BE2C (cell line): ENCODE measurements around the gene TUFM.
A peak's percentile ranks its signal among the peaks of the same experiment; 100 is the strongest.

Experiments used
- DNase-seq: peaks from one replicate; pipeline ENCODE4 v3.0.0-alpha.2; 2020
- H3K27me3 ChIP-seq: fragments of 250-450 bp; sonication (Bioruptor Pico); 2 replicates; pipeline ENCODE4 v1.5.1; 2020; ENCODE audit warnings: mild to moderate bottlenecking
- H3K36me3 ChIP-seq: fragments of 250-450 bp; sonication (Bioruptor Pico); 2 replicates; pipeline ENCODE4 v1.5.1; 2020; ENCODE audit warnings: mild to moderate bottlenecking
- H3K4me1 ChIP-seq: fragments of 250-450 bp; sonication (Bioruptor Pico); 2 replicates; pipeline ENCODE4 v1.5.1; 2020
- H3K4me3 ChIP-seq: 2 replicates; pipeline ENCODE4 v1.5.1; 2011; ENCODE audit warnings: low read depth, low read length
- H3K9me3 ChIP-seq: fragments of 250-450 bp; sonication (Bioruptor Pico); 2 replicates; pipeline ENCODE4 v1.5.1; 2020
- CTCF ChIP-seq: IDR thresholded peaks from 2 replicates; pipeline ENCODE4 v1.5.1; 2012; ENCODE audit warnings: mild to moderate bottlenecking, low read depth, low read length

Gene TUFM

GRCh38 chr16:28863929-28864793 is 18.0 kb upstream of the TUFM start:
- H3K9me3 ChIP-seq = no peaks in the 10 kb centered on the region
- H3K4me3 ChIP-seq = peak overlapping the region; percentile 96
- peaks cover 17% of the 10 kb centered on the region for H3K36me3 ChIP-seq
- no peaks in the 10 kb centered on the region for H3K27me3 ChIP-seq
- no peak for DNase-seq
- H3K4me1 ChIP-seq = no peaks in the 10 kb centered on the region
- no peak for TF ChIP-seq CTCF

- H3K36me3 ChIP-seq = no peaks in the 10 kb centered on the region
- DNase-seq = no peak
- no peak for TF ChIP-seq CTCF
- no peak overlapping the region for H3K4me3 ChIP-seq
- no peaks in the 10 kb centered on the region for H3K9me3 ChIP-seq
- no peaks in the 10 kb centered on the region for H3K27me3 ChIP-seq
- H3K4me1 ChIP-seq = no peaks in the 10 kb centered on the region
These were observed 13.2 kb upstream of the TUFM start for GRCh38 chr16:28859326-28859725.

- Histone ChIP-seq H3K27me3 (no peaks in the 10 kb centered on the region), H3K4me3 (no peak overlapping the region), H3K36me3 (no peaks in the 10 kb centered on the region), H3K9me3 (no peaks in the 10 kb centered on the region), H3K4me1 (no peaks in the 10 kb centered on the region)
- no peak for DNase-seq
- no peak for TF ChIP-seq CTCF
These were observed 12.3 kb upstream of the TUFM start for GRCh38 chr16:28858421-28858820.

DNA sequence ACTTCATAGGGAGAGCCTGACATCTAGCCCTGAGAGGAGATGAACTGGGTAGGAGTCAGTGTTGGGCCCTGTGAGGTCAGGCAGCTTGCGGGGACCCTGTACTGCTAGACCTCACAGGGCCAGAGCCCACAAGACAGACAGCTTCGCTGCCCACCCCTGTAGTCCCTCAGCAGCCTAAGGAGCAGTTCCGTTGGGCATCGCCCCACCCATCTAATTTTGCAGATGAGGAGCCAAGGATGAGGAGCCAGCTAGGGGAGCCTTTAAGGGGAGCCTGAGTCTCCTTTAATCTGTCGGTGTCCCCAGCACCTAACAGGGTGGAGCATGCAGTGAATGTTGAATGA is 755 bp upstream of the TUFM start:
- no peak for DNase-seq
- Histone ChIP-seq H3K4me3 (peak overlapping the region; percentile 100), H3K4me1 (no peaks in the 10 kb centered on the region), H3K36me3 (peaks cover 33% of the 10 kb centered on the region), H3K27me3 (no peaks in the 10 kb centered on the region), H3K9me3 (no peaks in the 10 kb centered on the region)
- TF ChIP-seq CTCF = no peak

- peaks cover 34% of the 10 kb centered on the region for H3K36me3 ChIP-seq
- H3K4me3 ChIP-seq = peak overlapping the region; percentile 100
- no peaks in the 10 kb centered on the region for H3K9me3 ChIP-seq
- no peaks in the 10 kb centered on the region for H3K27me3 ChIP-seq
- no peaks in the 10 kb centered on the region for H3K4me1 ChIP-seq
- DNase-seq = no peak
- TF ChIP-seq CTCF = no peak
These were observed 428 bp downstream of the TUFM start for GRCh38 chr16:28845761-28846079.

DNA sequence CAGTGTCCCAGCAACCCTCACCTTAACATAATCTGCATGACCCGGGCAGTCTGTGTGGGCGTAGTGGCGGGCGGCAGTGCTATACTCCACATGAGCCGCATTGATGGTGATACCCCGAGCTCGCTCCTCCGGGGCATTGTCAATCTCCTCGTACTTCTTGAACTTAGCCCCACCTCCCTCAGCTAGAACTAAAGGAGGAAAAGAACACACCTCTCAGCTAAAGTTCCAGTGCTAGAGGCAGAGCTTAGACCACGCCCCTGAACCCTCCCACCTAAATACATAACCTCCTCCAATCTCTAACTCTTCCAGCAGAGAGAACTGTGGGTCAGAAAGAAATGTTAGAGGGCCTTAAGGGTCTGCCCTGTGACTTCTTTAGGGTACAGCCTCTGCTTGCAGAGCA is 855 bp downstream of the TUFM start:
- Histone ChIP-seq H3K9me3 (no peaks in the 10 kb centered on the region), H3K27me3 (no peaks in the 10 kb centered on the region), H3K4me1 (no peaks in the 10 kb centered on the region), H3K36me3 (peaks cover 34% of the 10 kb centered on the region), H3K4me3 (peak overlapping the region; percentile 100)
- TF ChIP-seq CTCF = no peak
- no peak for DNase-seq
